SK-N-SH (cell line): ENCODE data around the gene FSD1. TPM values are rescaled to one million over a fixed set of nuclear protein-coding genes. Genes with fewer than 3 reads are reported as not detected.

Experiments
- CTCF ChIA-PET: fragments of 300-600, 350-600 bp; formaldehyde crosslinking; extraction: SDS; loops from one replicate; lab custom pipeline; 2021; lab: Yijun Ruan, JAX
- POLR2A ChIA-PET: fragments of 350-600 bp; sonication (Branson Sonifier 250); formaldehyde crosslinking; extraction: SDS; loops from one replicate; lab custom pipeline; 2020; ENCODE audit warnings: antibody characterized with exemption, inconsistent platforms; lab: Yijun Ruan, JAX
- DNase-seq: peaks from one replicate; pipeline ENCODE4 v3.0.0; 2012
- H2AFZ ChIP-seq: fragments of 200-600 bp; sonication (generic); 2 replicates; pipeline ENCODE4 v1.8.1; 2016; ENCODE audit warnings: antibody characterized with exemption, mild to moderate bottlenecking, low read depth
- H3F3A ChIP-seq: fragments of 200-600 bp; sonication (generic); replicated peaks from 2 replicates; pipeline ENCODE3; 2016; ENCODE audit warnings: antibody characterized with exemption, mild to moderate bottlenecking; ENCODE audit not compliant: insufficient read depth
- H3K27ac ChIP-seq, 2 experiments: fragments of 200-500 bp in 1 of 2; fragments of 200-600 bp in 1 of 2; sonication (Bioruptor generic) in 1 of 2; sonication (generic), shearing (Covaris generic) in 1 of 2; 2 replicates each; pipeline versions ENCODE4 v1.5.1 to v1.6.1; 2014 to 2016; ENCODE audit warnings: low read depth in 2 of 2, inconsistent platforms in 1 of 2, low read length in 1 of 2, mild to moderate bottlenecking in 1 of 2, mixed read lengths in 1 of 2
- H3K27me3 ChIP-seq: fragments of 200-600 bp; sonication (generic), shearing (Covaris generic); 2 replicates; pipeline ENCODE4 v1.6.1; 2016; ENCODE audit warnings: mixed run types; ENCODE audit not compliant: insufficient read depth
- H3K36me3 ChIP-seq, 2 experiments: fragments of 200-500 bp in 1 of 2; fragments of 200-600 bp in 1 of 2; sonication (Bioruptor generic) in 1 of 2; sonication (generic) in 1 of 2; replicated peaks in 1 of 2; 2 replicates each; pipeline versions ENCODE3 to v1.5.1; 2014 to 2016; ENCODE audit warnings: low read length in 1 of 2, mild to moderate bottlenecking in 1 of 2; ENCODE audit not compliant: insufficient read depth in 2 of 2, control insufficient read depth in 1 of 2
- H3K4me1 ChIP-seq, 2 experiments: fragments of 200-500 bp in 1 of 2; fragments of 200-600 bp in 1 of 2; sonication (Bioruptor generic) in 1 of 2; sonication (generic), shearing (Covaris generic) in 1 of 2; 2 replicates each; pipeline versions ENCODE4 v1.5.1 to v1.6.1; 2014 to 2016; ENCODE audit warnings: low read depth in 1 of 2, low read length in 1 of 2, mixed run types in 1 of 2; ENCODE audit not compliant: insufficient read depth in 2 of 2, control insufficient read depth in 1 of 2
- H3K4me2 ChIP-seq: fragments of 200-600 bp; sonication (generic), shearing (Covaris generic); 2 replicates; pipeline ENCODE4 v1.6.1; 2017; ENCODE audit warnings: mixed run types
- H3K4me3 ChIP-seq, 2 experiments: fragments of 200-500 bp in 1 of 2; fragments of 200-600 bp in 1 of 2; sonication (Bioruptor generic) in 1 of 2; sonication (generic), shearing (Covaris generic) in 1 of 2; 2 replicates each; pipeline versions ENCODE4 v1.5.1 to v1.8.1; 2014 to 2016; ENCODE audit warnings: low read depth in 2 of 2, inconsistent platforms in 1 of 2, low read length in 1 of 2, mild to moderate bottlenecking in 1 of 2, mixed read lengths in 1 of 2, moderate library complexity in 1 of 2
- H3K79me2 ChIP-seq: fragments of 200-600 bp; sonication (generic); 2 replicates; pipeline ENCODE4 v1.8.1; 2017; ENCODE audit warnings: mild to moderate bottlenecking; ENCODE audit not compliant: insufficient read depth
- H3K9ac ChIP-seq: fragments of 200-600 bp; sonication (generic); 2 replicates; pipeline ENCODE4 v1.6.1; 2017; ENCODE audit warnings: mixed run types
- H3K9me2 ChIP-seq: fragments of 200-600 bp; sonication (generic); 2 replicates; pipeline ENCODE4 v1.6.1; 2017; ENCODE audit warnings: mixed run types
- H3K9me3 ChIP-seq: fragments of 200-600 bp; sonication (generic); 2 replicates; pipeline ENCODE4 v1.6.1; 2017; ENCODE audit warnings: mixed run types, mild to moderate bottlenecking, moderate library complexity
- H4K20me1 ChIP-seq: fragments of 200-600 bp; sonication (generic); 2 replicates; pipeline ENCODE4 v1.6.1; 2017; ENCODE audit warnings: mild to moderate bottlenecking, mixed run types; ENCODE audit not compliant: insufficient read depth
- CHD2 ChIP-seq: fragments of 150-350 bp; IDR thresholded peaks from 2 replicates; pipeline ENCODE4 v1.6.1; 2018; ENCODE audit warnings: low read length; ENCODE audit not compliant: partially characterized antibody
- EP300 ChIP-seq, 2 experiments: IDR thresholded peaks; 2 replicates each; pipeline versions ENCODE4 v1.4.0 to v1.6.1; 2012; ENCODE audit warnings: borderline replicate concordance in 1 of 2, low read depth in 1 of 2, low read length in 1 of 2
- EZH2phosphoT487 ChIP-seq: fragments of 200-600 bp; sonication (generic); IDR thresholded peaks from 2 replicates; pipeline ENCODE4 v1.6.1; 2017; ENCODE audit warnings: low read depth, mixed run types, mild to moderate bottlenecking, antibody characterized with exemption, moderate library complexity, borderline replicate concordance
- FOSL2 ChIP-seq: IDR thresholded peaks from 2 replicates; pipeline ENCODE4 v1.4.0; 2012; ENCODE audit warnings: low read depth, mild to moderate bottlenecking, moderate library complexity, borderline replicate concordance
- FOXM1 ChIP-seq: IDR thresholded peaks from 2 replicates; pipeline ENCODE4 v1.4.0; 2012; ENCODE audit warnings: low read depth, mild to moderate bottlenecking
- GABPA ChIP-seq: IDR thresholded peaks from 2 replicates; pipeline ENCODE4 v1.4.0; 2012; ENCODE audit warnings: low read depth, mild to moderate bottlenecking
- GATA2 ChIP-seq: sonication (generic); formaldehyde crosslinking; IDR thresholded peaks from 2 replicates; pipeline ENCODE4 v1.5.0; 2020; ENCODE audit warnings: mild to moderate bottlenecking, missing genetic modification reagents
- JUND ChIP-seq: IDR thresholded peaks from 2 replicates; pipeline ENCODE4 v1.4.0; 2012
- MXI1 ChIP-seq: IDR thresholded peaks from 2 replicates; pipeline ENCODE4 v1.6.1; 2012; ENCODE audit warnings: mild to moderate bottlenecking, low read depth, low read length, improper control_type of control experiment
- NFIC ChIP-seq: IDR thresholded peaks from 2 replicates; pipeline ENCODE4 v1.4.0; 2012; ENCODE audit warnings: borderline replicate concordance
- NRF1 ChIP-seq: IDR thresholded peaks from 2 replicates; pipeline ENCODE4 v1.6.1; 2012; ENCODE audit warnings: low read depth, mild to moderate bottlenecking, low read length
- POLR2AphosphoS5 ChIP-seq: IDR thresholded peaks from 2 replicates; pipeline ENCODE4 v1.6.1; 2012; ENCODE audit warnings: low read depth, low read length
- RAD21 ChIP-seq: IDR thresholded peaks from 2 replicates; pipeline ENCODE4 v1.6.1; 2012; ENCODE audit warnings: mild to moderate bottlenecking, low read length
- RCOR1 ChIP-seq: fragments of 150-350 bp; IDR thresholded peaks from 2 replicates; pipeline ENCODE4 v1.6.1; 2017; ENCODE audit warnings: antibody characterized with exemption, low read length
- REST ChIP-seq: IDR thresholded peaks from 2 replicates; pipeline ENCODE4 v1.6.1; 2012; ENCODE audit warnings: mild to moderate bottlenecking, low read depth, low read length, moderate library complexity
- RXRA ChIP-seq: IDR thresholded peaks from 2 replicates; pipeline ENCODE4 v1.4.0; 2012; ENCODE audit warnings: low read depth, mild to moderate bottlenecking, borderline replicate concordance
- SIN3A ChIP-seq: IDR thresholded peaks from 2 replicates; pipeline ENCODE4 v1.6.1; 2012; ENCODE audit warnings: low read depth, mild to moderate bottlenecking, low read length, moderate library complexity, borderline replicate concordance
- SMC3 ChIP-seq: IDR thresholded peaks from 2 replicates; pipeline ENCODE4 v1.6.1; 2012; ENCODE audit warnings: low read depth, low read length, improper control_type of control experiment
- TAF1 ChIP-seq: IDR thresholded peaks from 2 replicates; pipeline ENCODE4 v1.6.1; 2012; ENCODE audit warnings: low read depth, mild to moderate bottlenecking, low read length, moderate library complexity, borderline replicate concordance
- TCF12 ChIP-seq: IDR thresholded peaks from 2 replicates; pipeline ENCODE4 v1.4.0; 2012
- USF1 ChIP-seq: IDR thresholded peaks from 2 replicates; pipeline ENCODE4 v1.4.0; 2012; ENCODE audit warnings: low read depth, borderline replicate concordance
- WGBS: methylation state at CpG from one replicate; pipeline ENCODE4 v1.1.6; 2017; ENCODE audit warnings: low lambda C conversion rate; 5-methylcytosine and 5-hydroxymethylcytosine counted together
- polyA plus RNA-seq, 3 experiments: library from polyadenylated mRNA; depleted of rRNA; stranded (reverse); fragments of >200 nt; gene quantifications; 2 replicates each; pipeline ENCODE4 v1.2.3, GENCODE V29; 2012
- TF ChIP-seq, protein P1 (sequence below): IDR thresholded peaks from 2 replicates; pipeline ENCODE4; 2012

The FSD1 gene
- polyA plus RNA-seq, 1 of the 3 experiments (the other 2 are of a cell fraction), result 49.0 TPM

GRCh38 chr19:4305659-4306058, 1.3 kb downstream of the FSD1 start:
- CTCF ChIA-PET, result interaction anchor here (1.2 to 4.2 kb wide), 3 partner anchors 10 to 47 kb away, joined by 3 to 22 read pairs (median 8); no protein-coding TSS in a partner anchor
- H3K4me3 ChIP-seq, result peak overlapping the region in 1 of 2 experiments; percentile 43; a peak in 1 of 4 replicates
- no peak overlapping the region for H3K27ac ChIP-seq
- no peak overlapping the region for H2AFZ ChIP-seq
- H3F3A ChIP-seq, result no peaks in the 10 kb centered on the region
- no peak overlapping the region for H3K9ac ChIP-seq
- no peak for TF ChIP-seq REST
- TF ChIP-seq POLR2AphosphoS5, result no peak
- no peak for TF ChIP-seq RCOR1
- no peak for TF ChIP-seq TCF12
- TF ChIP-seq EZH2phosphoT487, result no peak
- no peak for TF ChIP-seq FOSL2
- no peak for TF ChIP-seq CHD2
- TF ChIP-seq NRF1, result no peak
- no peak for TF ChIP-seq JUND
- WGBS, result over 99% methylated on average over 14 of the region's 16 CpGs
- no peaks in the 10 kb centered on the region for H4K20me1 ChIP-seq
- H3K27me3 ChIP-seq, result no peaks in the 10 kb centered on the region
- peaks cover 4 to 7% of the 10 kb centered on the region in 2 experiments for H3K36me3 ChIP-seq
- DNase-seq, result no peak
- H3K4me1 ChIP-seq, result peaks cover 0 to 16% of the 10 kb centered on the region in 2 experiments; a peak in 1 of 4 replicates
- no peaks in the 10 kb centered on the region for H3K79me2 ChIP-seq
- no peaks in the 10 kb centered on the region for H3K9me3 ChIP-seq
- POLR2A ChIA-PET, result interaction anchor here (1.0 to 2.0 kb wide), 2 partner anchors 19 to 38 kb away, joined by 3 to 13 read pairs; partner anchors contain the start of gene MPND
- H3K9me2 ChIP-seq, result no peaks in the 10 kb centered on the region
- H3K4me2 ChIP-seq, result 0 out of 2 replicates have a peak overlapping the region, but pooled peaks have one; percentile 24

GRCh38 chr19:4310247-4311121, 6.1 kb downstream of the FSD1 start:
- Histone ChIP-seq H3F3A (no peaks in the 10 kb centered on the region), H3K27ac (no peak overlapping the region), H3K9me3 (no peaks in the 10 kb centered on the region), H3K36me3 (peaks cover 4 to 7% of the 10 kb centered on the region in 2 experiments), H3K4me3 (no peak overlapping the region), H3K4me2 (no peak overlapping the region), H3K9ac (no peak overlapping the region), H3K27me3 (no peaks in the 10 kb centered on the region), H2AFZ (no peak overlapping the region), H3K79me2 (no peaks in the 10 kb centered on the region), H3K9me2 (no peaks in the 10 kb centered on the region), H3K4me1 (peaks cover 0 to 5% of the 10 kb centered on the region in 2 experiments; a peak in 1 of 4 replicates), H4K20me1 (no peaks in the 10 kb centered on the region)
- no peak for TF ChIP-seq GABPA
- TF ChIP-seq RAD21, result no peak
- no peak for TF ChIP-seq TAF1
- TF ChIP-seq RXRA, result no peak
- TF ChIP-seq USF1, result no peak
- TF ChIP-seq SMC3, result no peak
- TF ChIP-seq NFIC, result no peak
- no peak for TF ChIP-seq RCOR1
- TF ChIP-seq GATA2 (CRISPR knock-in tag), result no peak
- TF ChIP-seq SIN3A, result no peak
- TF ChIP-seq EP300 (IDR thresholded peaks at IDR 0.05; ENCODE audit: borderline replicate concordance in 1 of 2, low read depth in 1 of 2, low read length in 1 of 2), result no peak
- TF ChIP-seq FOXM1, result no peak
- no peak for TF ChIP-seq EZH2phosphoT487
- TF ChIP-seq FOSL2, result no peak
- TF ChIP-seq MXI1, result no peak
- TF ChIP-seq NRF1, result no peak
- TF ChIP-seq, protein P1, sequence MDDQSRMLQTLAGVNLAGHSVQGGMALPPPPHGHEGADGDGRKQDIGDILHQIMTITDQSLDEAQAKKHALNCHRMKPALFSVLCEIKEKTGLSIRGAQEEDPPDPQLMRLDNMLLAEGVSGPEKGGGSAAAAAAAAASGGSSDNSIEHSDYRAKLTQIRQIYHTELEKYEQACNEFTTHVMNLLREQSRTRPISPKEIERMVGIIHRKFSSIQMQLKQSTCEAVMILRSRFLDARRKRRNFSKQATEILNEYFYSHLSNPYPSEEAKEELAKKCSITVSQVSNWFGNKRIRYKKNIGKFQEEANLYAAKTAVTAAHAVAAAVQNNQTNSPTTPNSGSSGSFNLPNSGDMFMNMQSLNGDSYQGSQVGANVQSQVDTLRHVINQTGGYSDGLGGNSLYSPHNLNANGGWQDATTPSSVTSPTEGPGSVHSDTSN, result no peak
- ChIA-PET CTCF (no interaction called here), POLR2A (interaction anchor here (0.5 kb wide), 1 partner anchor 35 kb away, joined by 9 read pairs; no protein-coding TSS in a partner anchor)
- peak; percentile 88 for DNase-seq
- 92% methylated on average over 19 of the region's 22 CpGs for WGBS
